Neural crest cell (in vitro differentiated cells): ENCODE measurements around the gene HEATR5B. TPM values are rescaled to one million over a fixed set of nuclear protein-coding genes. Genes with fewer than 3 reads are reported as not detected.

Source experiments
- DNase-seq: peaks from one replicate; pipeline ENCODE4 v3.0.0; 2021; ENCODE audit warnings: low read depth, mixed read lengths, low spot score
- H3K27ac Mint-ChIP-seq: one replicate; pipeline ENCODE4 v1.8.0; 2021; ENCODE audit warnings: mild to moderate bottlenecking, mixed read lengths; ENCODE audit not compliant: unreplicated experiment
- H3K27me3 Mint-ChIP-seq: 2 replicates; pipeline ENCODE4 v1.8.0; 2021; ENCODE audit warnings: low read depth, mild to moderate bottlenecking, mixed read lengths
- H3K36me3 Mint-ChIP-seq: 2 replicates; pipeline ENCODE4 v1.8.0; 2021; ENCODE audit warnings: low read depth, mild to moderate bottlenecking, mixed read lengths
- H3K4me1 Mint-ChIP-seq: 2 replicates; pipeline ENCODE4 v1.8.0; 2021; ENCODE audit warnings: mixed read lengths
- H3K4me3 Mint-ChIP-seq: one replicate; pipeline ENCODE4 v1.8.0; 2021; ENCODE audit warnings: mild to moderate bottlenecking, mixed read lengths
- H3K9me3 Mint-ChIP-seq: 2 replicates; pipeline ENCODE4 v1.8.0; 2021; ENCODE audit warnings: mixed read lengths
- total RNA-seq: library from RNA; stranded (reverse); gene quantifications from 2 replicates; pipeline ENCODE4 v1.2.1, GENCODE V29; 2021
- TF ChIP-seq, protein P1 (sequence below): fragments of 200-600 bp; sonication (generic); conservative IDR thresholded peaks from 2 replicates; pipeline ENCODE4 v1.5.0; 2021; ENCODE audit warnings: antibody characterized with exemption, mild to moderate bottlenecking

Gene HEATR5B
- total RNA-seq, 1 donor from 2014 or later: 17.7 TPM

DNA sequence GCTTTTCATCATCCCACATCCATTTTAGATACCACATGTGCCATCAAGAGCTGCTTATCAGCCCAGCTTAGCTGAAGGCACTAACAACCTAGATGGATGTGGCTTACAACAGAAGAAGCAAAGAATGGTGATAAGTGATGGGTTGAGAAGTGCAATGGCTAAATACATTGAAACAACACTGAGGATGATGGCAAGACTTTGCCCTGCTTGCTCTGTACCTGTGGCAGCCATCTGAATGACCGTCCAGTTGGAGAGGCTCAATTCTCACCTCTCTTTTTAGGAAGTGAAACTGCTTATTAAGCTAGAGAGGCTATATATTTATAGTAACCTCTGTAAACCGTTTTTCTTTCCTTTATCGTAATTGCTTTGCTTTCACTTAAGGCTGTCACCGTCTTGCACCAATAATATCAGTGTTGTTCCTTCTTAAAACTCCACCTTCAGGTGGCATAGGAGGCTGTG is 5.9 kb upstream of the HEATR5B start:
- Mint-ChIP-seq H3K9me3 (no peaks in the 10 kb centered on the region), H3K27ac (no peak overlapping the region), H3K27me3 (no peaks in the 10 kb centered on the region), H3K4me1 (no peaks in the 10 kb centered on the region), H3K4me3 (no peak overlapping the region), H3K36me3 (no peaks in the 10 kb centered on the region)
- no peak for DNase-seq
- TF ChIP-seq, protein P1, sequence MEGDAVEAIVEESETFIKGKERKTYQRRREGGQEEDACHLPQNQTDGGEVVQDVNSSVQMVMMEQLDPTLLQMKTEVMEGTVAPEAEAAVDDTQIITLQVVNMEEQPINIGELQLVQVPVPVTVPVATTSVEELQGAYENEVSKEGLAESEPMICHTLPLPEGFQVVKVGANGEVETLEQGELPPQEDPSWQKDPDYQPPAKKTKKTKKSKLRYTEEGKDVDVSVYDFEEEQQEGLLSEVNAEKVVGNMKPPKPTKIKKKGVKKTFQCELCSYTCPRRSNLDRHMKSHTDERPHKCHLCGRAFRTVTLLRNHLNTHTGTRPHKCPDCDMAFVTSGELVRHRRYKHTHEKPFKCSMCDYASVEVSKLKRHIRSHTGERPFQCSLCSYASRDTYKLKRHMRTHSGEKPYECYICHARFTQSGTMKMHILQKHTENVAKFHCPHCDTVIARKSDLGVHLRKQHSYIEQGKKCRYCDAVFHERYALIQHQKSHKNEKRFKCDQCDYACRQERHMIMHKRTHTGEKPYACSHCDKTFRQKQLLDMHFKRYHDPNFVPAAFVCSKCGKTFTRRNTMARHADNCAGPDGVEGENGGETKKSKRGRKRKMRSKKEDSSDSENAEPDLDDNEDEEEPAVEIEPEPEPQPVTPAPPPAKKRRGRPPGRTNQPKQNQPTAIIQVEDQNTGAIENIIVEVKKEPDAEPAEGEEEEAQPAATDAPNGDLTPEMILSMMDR: no peak

DNA sequence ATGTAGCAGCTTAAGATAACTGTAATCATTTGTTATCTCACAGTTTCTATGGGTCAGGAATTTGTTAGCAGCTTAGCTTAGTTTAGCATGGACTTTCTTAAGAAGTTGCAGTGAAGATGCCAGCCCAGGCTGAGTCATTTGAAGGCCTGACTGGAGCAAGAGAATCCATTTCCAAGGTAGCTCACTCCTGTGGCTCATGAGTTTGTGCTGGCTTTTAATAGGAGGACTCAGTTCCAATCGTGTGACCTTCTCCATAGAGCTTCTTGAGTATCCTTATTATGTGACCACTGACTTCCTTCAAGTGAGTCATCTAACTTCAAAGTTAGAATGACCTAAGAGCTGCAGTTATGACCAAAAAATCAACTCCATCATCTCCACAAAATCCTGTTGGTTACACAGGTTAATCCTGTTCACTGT is 1.6 kb upstream of the HEATR5B start:
- TF ChIP-seq, protein P1: no peak
- H3K27me3 Mint-ChIP-seq: no peaks in the 10 kb centered on the region
- H3K27ac Mint-ChIP-seq: no peak overlapping the region
- H3K4me1 Mint-ChIP-seq: no peaks in the 10 kb centered on the region
- DNase-seq: no peak
- no peaks in the 10 kb centered on the region for H3K36me3 Mint-ChIP-seq
- no peak overlapping the region for H3K4me3 Mint-ChIP-seq
- no peaks in the 10 kb centered on the region for H3K9me3 Mint-ChIP-seq

- no peak overlapping the region for H3K27ac Mint-ChIP-seq
- no peaks in the 10 kb centered on the region for H3K27me3 Mint-ChIP-seq
- no peaks in the 10 kb centered on the region for H3K4me1 Mint-ChIP-seq
- no peak for DNase-seq
- H3K9me3 Mint-ChIP-seq: no peaks in the 10 kb centered on the region
- H3K4me3 Mint-ChIP-seq: no peak overlapping the region
- TF ChIP-seq, protein P1: no peak
- no peaks in the 10 kb centered on the region for H3K36me3 Mint-ChIP-seq
Observed at GRCh38 chr2:37084797-37085196, 625 bp upstream of the HEATR5B start.

DNA sequence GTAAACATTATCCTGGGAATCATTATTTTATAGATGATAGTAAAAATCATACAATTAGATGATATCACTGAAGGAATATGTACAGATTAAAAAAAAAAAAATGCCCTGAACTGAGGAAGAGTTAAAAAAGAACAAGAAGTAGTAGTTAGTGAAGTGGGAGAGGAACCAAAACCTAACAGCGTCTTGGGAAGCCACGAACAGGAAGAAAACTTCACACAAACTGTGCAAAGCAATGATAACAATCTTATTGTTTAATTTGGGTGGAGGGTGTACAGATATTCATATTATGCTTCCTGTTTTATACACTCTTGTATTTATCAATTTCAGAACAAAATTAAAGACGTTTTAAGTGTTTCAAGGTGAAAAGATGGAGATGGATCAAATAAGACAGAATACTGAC is 3.5 kb downstream of the HEATR5B start:
- Mint-ChIP-seq H3K4me1 (no peaks in the 10 kb centered on the region), H3K27me3 (no peaks in the 10 kb centered on the region), H3K9me3 (no peaks in the 10 kb centered on the region), H3K4me3 (peak overlapping the region; percentile 38), H3K27ac (no peak overlapping the region), H3K36me3 (peaks cover 7% of the 10 kb centered on the region)
- DNase-seq: no peak
- TF ChIP-seq, protein P1: no peak

DNA sequence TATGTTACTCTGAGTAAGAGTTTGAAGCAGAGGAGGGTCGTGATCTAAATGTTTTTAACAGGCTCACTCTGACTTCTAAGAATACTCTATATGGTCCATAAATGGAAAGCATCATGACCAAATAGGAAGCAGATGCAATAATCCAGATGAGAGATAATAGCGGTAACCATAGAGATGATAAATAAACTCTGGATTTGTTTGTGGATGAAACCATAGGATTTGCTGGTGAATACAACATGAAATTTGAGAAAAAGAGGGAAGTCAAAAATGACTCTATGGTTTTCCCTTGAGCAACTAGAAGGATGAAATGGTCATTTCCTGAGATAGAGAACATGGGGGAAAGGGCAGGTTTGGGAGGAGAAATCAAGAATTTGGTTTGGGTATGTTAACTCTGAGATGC is 3.9 kb downstream of the HEATR5B start:
- H3K27ac Mint-ChIP-seq: no peak overlapping the region
- TF ChIP-seq, protein P1: no peak
- no peak for DNase-seq
- H3K27me3 Mint-ChIP-seq: no peaks in the 10 kb centered on the region
- H3K9me3 Mint-ChIP-seq: no peaks in the 10 kb centered on the region
- peak overlapping the region; percentile 38 for H3K4me3 Mint-ChIP-seq
- H3K36me3 Mint-ChIP-seq: peaks cover 7% of the 10 kb centered on the region
- no peaks in the 10 kb centered on the region for H3K4me1 Mint-ChIP-seq

GRCh38 chr2:37070931-37071330 is 13.2 kb downstream of the HEATR5B start:
- no peak for DNase-seq
- H3K4me3 Mint-ChIP-seq: no peak overlapping the region
- H3K9me3 Mint-ChIP-seq: no peaks in the 10 kb centered on the region
- TF ChIP-seq, protein P1: no peak
- no peaks in the 10 kb centered on the region for H3K27me3 Mint-ChIP-seq
- peaks cover 14% of the 10 kb centered on the region for H3K36me3 Mint-ChIP-seq
- H3K4me1 Mint-ChIP-seq: no peaks in the 10 kb centered on the region
- no peak overlapping the region for H3K27ac Mint-ChIP-seq
